GM21576 (cell line): Measurements from ENCODE around the gene PIP4K2B.

Experiments used
- ATAC-seq: cut with Tn5 transposase; IDR thresholded peaks from one replicate; pipeline ENCODE4 v1.9.1; 2021; ENCODE audit warnings: mild to moderate bottlenecking, moderate library complexity; ENCODE audit not compliant: unreplicated experiment

The PIP4K2B gene

DNA sequence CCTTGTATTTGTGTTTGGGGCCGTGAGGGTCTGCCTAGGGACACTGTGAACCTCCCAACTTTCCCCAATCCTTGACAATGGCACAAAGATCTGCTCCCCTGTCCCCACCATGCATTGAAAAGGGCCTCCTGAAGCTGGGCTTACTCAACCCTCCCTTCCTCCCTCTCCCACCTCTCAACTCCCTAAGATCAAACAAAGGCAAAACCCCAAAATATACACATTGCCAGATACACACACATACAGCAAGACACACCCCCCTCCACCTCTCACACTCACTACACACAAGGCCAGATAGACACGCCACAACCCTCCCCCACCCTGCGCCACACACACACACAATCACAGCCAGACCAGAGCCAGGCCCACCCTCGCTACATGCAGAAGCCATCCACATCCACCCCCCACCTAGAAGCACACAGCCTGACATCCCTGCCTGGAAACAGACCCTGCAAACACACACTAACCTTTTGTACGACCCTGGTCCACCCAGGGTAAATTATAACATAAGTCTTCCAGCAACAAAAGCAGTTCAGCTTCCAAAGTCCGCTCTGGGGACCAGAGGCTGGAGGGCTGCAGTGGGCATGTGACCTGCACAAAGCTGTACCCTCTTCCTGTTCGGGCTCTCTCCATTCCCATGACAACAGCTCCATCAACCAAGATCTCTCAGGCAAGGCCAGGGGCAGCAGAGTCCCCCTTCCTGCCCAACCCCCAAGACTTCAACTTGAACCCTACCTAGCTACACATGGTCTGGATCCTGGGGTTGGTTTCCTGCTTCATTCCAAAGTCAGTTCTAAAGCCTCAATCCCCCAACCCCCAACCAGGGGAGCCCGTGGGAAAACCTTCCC is 53.1 kb downstream of the PIP4K2B start:
- ATAC-seq = no peak

DNA sequence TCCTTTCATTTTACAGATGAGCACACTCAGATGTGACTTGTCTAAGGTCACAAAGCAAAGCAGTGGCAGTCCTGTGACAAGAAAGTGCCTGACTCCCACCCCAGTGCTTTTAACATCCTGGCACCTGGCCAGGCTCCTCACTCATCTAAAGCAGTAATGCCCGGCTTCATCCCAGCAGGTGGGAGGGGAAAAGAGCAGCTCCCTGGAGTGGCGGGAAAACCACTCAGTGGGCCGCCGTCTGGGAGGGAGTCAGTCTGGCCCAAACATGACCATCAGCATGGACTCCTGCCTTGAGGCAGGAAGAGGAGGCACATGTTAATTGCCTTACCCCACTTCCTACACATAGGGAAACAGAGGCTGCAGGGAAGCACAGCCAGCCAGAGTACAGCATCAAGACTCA is 53.8 kb downstream of the PIP4K2B start:
- no peak for ATAC-seq

DNA sequence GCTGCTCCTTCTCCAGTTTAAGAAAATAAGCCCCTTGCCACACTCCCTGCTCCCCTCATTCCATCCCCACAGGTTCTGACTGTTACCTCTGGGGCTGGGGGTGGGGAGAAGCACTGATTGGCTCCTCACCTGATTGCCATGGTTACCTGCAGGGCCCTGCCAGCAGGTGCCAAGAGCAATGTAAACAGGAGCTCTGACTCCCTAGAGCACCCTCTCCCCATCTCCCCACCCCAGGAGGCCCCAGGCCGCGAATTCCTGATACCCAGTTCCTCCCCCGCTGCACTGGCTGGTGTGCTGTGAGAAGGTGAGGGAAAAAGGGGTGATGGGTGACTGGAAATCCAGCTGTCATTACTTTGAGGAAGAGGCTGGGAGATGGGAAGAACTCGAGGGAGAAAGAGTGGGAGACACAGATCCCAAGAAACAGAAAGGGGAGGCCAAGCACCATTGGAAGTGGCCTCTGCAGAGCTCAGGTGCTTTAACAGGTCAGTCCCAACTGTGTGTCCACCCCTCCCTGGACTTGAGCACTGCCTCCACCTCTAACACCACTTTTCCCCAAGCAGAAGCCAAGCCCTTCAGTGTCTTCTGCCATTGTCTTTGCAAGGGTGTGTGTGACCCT is 55.7 kb downstream of the PIP4K2B start:
- ATAC-seq = no peak

DNA sequence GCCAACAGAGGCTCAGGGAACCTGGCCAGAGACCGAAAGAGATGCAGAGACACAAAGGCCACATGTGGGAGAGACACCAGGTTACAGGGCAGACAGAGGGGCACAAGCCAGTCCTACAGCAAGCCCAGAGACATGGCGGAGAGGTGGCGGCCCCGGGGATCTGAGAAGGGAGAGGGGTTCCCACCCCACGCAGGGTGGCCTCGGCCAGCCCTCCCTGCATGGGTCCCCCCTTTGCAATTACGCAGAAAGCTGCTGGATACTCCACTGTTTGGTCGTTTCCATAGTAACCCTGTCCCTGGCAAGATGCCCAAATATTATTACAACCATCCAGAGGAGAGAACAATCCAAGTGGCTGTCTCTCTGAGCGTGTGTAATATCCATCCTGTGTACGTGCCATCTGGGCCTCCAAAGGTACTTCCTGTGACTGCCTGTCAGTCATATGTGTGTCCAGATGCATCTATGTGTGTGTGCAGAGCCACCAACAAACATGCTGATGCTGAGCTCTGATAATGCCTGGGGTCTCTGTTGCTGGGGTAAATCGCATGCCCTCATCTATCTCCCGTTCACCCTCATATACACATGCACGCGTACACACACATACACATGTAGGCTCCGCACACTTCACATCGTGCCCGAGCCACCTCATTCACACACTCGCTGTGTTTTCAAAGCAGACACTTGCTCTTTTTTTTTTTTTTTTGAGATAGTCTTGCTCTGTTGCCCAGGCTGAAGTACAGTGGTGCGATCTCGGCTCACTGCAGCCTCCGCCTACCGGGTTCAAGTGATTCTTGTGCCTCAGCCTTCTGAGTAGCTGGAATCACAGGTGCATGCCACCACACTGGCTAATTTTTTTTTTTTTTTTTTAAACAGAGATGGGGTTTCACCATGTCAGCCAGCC is 56.7 kb downstream of the PIP4K2B start:
- no peak for ATAC-seq

DNA sequence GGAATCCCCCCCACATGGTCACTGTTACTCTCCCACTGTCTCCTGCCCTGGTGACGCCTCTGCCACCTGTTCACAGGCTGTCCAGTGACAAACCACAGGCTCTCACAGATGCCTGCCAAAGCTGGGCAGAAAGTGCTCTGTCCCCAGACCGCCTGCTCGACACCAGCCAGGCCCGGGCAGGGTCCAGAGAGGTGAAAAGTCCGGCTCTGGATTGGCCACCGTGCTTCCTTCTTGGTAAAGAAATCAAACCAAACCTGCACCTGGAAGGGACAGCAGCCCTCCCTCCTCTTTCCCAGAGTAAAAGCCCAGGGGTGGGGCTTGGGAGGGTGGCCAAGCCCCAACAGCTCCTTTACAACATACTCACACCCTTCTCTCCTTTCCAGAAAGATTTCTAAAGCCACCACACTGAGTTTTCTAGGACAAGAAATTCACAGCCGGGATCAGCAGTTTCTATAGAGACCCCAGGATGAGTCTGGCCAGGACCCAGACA is 57.4 kb downstream of the PIP4K2B start:
- no peak for ATAC-seq

DNA sequence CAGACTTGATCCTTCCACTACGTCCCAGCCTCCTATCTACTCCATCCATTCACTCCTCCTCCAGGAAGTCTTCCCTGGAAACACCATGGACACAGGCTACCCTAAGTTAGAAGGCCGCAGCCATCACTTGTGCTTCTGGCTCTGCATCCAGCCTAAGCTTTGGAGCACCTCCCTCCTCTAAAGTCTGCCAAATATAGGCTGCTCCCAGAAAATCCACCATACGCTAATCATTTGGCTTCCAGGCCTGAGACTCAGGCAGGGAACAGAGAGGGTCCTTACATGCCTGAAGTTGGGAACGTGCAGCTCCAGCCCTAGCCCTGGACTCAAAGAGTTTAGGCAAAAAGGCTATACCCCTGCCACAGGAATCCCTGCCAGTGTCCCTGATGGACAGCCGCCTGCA is 57.9 kb downstream of the PIP4K2B start:
- ATAC-seq = no peak

DNA sequence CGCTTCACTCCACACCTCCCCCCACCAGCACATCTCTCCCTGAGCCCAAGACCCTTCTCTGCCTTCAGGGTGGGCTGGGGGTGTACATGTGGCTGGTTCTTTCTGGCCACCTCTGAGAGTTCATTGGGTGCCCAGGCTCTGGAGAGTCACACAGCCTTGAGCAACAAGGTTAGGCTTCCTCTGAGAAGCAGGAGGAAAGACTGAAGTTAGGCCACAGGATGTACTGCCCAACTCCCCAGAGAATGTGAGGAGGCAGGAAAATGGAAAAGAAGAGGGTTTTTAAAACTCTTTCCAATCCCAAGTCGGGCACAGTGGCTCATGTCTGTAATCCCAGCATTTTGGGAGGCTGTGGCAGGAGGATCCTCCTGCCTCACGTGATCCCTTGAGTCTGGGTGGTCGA is 58.5 kb downstream of the PIP4K2B start:
- no peak for ATAC-seq

DNA sequence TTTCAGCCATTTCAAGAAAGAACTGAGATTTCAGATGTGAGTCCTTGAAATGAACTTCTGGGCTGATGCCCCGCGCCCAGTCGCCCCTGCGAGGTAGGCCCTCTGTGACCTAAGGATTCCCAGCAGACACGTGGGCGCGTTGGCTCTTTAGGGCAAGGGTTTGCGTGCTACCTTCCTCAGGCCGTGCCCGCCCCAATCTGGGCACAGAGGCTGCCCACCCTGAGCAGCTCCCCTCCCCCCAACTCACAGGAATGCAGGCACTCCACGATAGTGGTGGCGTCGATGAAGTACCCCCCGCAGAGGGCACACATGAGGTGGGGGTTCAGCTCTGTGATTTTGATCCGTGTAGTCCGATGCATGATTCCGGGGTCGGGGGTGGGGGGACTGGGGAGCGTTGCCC is 59.3 kb downstream of the PIP4K2B start:
- ATAC-seq = no peak

DNA sequence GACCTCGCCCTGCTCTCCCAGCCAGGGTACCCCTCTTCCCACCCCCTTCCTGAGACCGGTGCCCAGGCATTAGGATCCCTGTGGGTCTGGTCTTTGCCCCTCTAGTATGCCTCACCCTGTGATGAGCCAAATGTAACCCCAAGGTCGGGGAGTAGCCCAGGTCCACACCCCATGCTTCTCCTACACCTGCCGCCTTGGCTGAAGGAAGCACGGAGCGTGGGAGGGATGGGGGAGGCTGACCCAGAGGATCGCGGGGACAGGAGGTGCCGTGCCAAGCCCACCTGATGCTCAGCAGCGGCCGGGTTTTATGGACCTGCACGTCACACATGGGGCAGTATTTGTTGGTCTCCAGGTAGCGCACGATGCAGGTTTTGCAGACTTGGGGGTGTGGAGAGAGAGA is 60.1 kb downstream of the PIP4K2B start:
- no peak for ATAC-seq

DNA sequence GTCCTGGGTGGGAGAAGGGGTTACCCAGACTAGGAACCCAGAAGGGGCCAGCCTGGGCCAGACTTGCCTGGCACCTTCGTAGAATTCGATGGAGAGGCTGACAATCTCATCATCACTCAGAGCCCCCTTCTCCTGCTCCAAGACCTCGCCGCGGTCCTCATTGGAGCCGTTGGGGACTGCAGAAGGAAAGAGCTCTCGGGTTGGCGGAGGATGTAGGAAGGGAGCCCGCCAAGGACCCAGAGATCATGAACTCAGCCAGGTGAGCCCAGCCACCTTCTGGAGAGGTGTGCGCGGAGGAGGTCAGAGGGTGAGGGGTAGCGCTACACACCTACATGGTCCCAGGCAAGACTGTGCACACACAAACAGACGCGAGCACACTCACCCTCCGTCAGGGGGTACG is 60.7 kb downstream of the PIP4K2B start:
- ATAC-seq = no peak

DNA sequence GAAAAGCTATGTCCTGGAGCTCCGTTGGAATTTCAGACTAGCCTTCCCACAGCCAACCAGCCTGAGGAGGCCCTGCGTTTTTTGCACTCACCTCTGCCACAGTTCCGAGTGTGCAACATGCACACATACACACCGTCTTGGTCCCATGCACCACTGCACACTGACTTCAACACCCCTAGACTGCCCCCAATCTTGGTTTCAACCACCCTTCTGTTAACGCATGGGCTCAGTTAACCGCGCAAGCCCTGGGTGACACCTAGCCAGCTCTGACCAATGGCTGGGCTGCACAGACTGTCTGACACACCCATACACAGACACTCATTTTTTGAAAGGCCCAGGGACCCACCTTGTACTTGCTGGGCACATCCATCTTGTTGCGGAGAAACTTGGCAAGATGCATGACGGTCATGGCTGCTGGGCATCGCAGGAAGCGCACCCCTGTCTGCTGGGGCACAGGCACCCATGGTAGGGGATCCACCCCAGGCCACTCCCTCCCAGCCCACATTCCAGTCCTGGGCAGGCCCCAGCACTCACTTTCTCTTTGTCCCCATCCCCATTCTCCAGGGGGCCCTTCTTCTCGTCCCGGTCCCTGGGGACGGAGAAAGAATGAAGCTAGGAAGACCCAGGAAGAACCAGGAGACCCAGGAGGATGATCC is 61.2 kb downstream of the PIP4K2B start:
- ATAC-seq = no peak

DNA sequence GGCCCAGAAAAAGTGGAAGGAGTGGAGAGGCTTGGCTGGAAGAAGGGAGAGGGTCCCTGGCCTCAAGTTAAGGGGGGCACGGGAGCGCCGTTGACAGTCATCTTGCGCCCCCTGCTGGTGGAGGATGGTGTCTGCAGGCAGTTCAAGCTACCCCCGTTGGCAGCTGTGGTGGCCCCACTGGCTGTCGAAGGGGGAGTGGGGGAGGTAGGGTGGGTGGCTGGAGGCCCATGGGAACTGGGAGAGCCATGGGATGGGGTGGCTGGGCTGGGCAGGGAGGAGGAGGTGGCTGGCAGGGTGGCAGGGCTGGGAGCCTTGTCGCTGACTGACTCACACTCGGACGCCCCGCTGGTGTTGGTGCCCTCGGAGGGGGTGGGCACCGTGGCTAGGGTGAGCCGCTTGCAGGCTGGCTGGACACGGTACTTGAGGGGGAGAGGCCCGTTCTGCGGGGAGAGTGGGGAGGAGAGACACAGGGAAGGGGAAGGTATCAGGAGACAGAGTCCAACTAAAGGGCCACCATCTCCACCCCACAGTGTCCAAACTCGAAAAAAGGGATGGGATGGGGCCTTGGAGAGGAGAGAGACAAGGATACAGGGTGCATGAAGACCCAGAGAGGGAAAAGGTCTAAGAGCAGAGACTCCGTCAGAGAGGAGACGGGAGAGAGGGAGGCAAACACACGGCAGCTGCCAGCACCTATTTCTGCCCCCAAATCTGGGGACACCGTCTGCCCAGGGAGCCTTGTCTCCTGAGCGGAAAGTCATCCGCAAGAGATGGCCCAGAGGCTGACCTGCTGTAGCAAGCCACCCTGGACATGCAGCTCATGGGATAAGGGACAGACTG is 64.0 kb downstream of the PIP4K2B start:
- ATAC-seq = no peak

DNA sequence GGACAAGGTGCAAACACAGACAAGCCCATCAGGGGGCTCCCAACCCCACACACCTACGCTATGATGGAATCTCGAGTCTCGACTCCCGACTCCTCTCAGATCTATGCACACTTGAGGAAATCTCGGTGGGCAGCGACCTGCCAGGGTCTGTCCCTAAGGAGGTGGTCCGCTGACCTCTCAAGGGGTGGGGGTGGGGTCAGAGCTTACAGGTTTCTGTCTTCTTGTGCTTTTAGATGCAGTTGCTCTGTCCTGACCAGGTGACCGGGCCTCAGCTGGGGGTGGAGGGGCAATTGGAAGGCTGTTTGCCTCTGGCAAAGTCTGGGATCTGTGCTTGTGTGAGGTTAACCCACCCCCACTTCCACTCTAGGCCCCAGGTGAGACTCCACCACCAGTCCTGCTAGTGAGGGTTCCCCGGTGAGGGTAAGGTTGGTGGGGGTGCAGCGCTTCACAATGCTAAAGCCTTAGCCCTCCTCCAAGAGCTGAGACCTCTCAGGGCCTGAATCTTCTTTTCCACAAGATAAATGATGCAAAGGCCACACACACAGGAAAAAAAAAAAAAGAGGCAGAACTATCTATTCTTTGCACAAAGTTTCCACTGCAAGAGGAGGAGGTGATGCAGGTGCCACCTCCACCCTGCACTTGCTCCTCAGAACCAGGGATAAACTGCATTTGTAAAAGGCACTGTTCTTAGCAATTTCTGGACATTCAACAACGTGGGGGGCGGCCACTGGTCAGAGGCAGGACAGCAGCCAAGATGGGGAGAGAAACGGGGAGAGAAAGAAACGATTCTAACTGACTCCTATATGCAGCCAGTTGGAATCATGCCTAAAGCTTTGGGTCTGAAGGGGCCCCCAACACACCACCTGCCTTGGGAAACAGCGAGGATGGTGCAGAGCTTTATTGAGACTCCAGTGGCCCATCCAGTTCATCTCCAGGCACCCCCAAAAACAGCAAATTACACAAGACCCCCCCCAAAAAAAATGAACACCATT is 65.1 kb downstream of the PIP4K2B start:
- no peak for ATAC-seq

DNA sequence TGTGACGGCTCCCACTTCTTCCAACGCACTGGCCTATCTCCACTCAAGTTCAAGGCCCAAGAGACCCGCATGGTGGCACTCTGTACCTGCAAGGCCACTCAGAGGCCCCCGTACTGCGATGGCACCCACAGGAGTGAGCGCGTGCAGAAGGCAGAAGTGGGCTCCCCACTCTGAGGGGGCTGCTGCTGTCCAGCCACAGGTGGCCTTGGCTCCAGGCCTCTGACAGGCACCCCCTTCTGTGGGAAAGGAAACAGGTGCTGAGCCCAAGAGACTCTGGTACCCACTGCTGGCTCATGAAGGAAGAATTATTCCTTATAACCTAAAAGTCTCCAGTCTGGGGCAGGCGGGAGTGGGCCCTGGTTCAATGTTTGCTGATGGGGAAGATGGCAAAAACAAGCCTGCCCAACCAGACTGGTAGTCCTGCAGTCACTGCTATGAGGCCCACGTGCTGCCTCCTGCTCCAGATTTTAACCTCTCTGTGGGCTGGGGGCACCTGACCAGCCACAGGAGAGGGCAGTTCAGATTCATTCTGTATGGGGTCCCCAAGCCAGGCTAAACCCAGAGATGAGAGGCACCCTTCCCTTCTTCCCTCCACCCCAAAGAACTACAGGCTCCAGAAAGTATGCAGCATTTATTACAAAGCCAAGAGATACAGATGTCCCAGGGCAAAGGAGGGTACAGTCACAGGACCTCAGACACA is 65.9 kb downstream of the PIP4K2B start:
- ATAC-seq = no peak

DNA sequence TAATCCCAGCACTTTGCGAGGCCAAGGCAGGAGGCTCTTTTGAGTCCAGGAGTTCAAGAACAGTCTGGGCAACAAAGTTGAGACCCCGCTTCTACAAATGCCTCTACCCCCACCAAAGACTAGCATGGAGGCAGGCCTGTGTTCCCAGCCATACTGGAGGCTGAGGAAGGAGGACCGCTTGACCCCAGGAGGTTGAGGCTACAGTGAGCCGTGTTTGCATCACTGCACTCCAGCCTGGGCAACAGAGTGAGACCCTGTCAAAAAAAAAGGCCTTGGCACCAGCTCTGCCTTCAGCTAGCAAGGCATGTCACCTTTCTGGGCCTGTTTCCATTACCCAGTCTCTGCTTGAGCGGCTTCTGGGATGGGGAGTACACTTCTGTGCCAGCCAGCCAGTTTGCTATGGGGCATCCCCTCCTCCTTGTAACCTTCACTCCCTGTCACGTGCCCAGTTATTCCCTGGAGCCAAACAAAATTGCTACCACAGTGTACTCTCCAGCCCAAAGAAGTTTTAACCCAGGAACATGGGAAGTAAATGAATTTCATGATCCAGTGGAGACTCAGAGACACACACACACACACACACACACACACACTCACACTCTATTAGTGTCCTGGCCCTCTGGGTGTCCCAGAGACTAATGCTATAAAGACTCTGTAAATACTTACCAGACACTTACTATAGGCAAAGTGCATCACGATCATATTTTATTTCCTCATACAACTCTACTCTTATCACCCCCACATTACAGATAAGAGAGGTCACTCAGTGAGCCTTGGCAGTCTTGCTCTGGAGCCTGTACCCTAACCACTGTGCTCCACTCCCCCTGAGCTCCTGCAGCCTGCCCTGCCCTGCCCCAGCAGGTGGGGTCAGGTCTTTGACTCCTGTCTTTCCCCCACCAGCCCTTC is 66.7 kb downstream of the PIP4K2B start:
- no peak for ATAC-seq

DNA sequence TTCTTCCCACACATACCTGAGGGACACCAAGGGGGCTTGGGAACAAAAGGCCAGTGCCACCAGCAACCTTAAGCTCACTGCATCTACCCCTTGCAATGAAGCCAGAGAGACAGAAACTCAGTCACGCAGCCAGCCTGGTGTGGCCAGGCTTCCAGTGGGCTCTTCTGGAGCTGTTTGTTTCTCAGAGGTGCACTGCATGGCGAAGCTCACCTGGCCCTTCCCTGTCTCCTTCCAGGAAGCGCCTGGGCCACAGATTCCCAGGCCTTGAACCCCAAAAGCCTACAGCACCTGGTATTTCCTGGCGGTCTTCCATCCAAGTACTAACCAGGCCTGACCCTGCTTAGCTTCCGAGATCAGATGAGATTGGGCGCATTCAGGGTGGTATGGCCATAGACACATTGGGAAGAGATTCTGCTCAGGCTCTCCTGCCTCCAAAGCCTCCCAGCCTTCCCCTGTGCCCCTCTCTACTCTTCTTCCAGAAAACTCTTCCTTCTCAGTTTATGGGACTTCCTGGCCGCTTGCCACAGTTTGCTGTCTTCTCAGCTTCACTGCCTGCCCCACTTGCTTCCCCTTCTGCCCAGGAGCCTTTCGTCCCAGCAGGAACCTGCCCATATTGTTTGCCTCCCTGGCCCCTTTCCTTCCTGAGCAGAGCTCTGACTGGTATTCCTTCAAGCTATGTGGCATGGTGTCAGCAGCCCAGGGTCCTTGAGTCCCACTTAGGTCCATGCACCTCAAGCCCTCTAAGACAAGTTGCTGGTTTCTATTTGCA is 67.6 kb downstream of the PIP4K2B start:
- ATAC-seq = no peak
